Stimulated activated CD8-positive, alpha-beta memory T cell treated with anti-CD3 and anti-CD28 coated beads, Interleukin-7, amount 100 ng/mL, for 4 hours (primary cell): ENCODE measurements around the gene ZNF638.
A peak's percentile ranks its signal among the peaks of the same experiment; 100 is the strongest.
"Not testable (repeated sequence)": the region's sequence is repeated elsewhere in the genome, so short reads cannot be mapped to it uniquely, and the experiment has no call there.

Experiments used
- DNase-seq, 2 donors: peaks; one replicate each; pipeline ENCODE4 v3.0.0-alpha.2; 2020; ENCODE audit warnings: low read depth in 2 of 2

The ZNF638 gene, protein sequence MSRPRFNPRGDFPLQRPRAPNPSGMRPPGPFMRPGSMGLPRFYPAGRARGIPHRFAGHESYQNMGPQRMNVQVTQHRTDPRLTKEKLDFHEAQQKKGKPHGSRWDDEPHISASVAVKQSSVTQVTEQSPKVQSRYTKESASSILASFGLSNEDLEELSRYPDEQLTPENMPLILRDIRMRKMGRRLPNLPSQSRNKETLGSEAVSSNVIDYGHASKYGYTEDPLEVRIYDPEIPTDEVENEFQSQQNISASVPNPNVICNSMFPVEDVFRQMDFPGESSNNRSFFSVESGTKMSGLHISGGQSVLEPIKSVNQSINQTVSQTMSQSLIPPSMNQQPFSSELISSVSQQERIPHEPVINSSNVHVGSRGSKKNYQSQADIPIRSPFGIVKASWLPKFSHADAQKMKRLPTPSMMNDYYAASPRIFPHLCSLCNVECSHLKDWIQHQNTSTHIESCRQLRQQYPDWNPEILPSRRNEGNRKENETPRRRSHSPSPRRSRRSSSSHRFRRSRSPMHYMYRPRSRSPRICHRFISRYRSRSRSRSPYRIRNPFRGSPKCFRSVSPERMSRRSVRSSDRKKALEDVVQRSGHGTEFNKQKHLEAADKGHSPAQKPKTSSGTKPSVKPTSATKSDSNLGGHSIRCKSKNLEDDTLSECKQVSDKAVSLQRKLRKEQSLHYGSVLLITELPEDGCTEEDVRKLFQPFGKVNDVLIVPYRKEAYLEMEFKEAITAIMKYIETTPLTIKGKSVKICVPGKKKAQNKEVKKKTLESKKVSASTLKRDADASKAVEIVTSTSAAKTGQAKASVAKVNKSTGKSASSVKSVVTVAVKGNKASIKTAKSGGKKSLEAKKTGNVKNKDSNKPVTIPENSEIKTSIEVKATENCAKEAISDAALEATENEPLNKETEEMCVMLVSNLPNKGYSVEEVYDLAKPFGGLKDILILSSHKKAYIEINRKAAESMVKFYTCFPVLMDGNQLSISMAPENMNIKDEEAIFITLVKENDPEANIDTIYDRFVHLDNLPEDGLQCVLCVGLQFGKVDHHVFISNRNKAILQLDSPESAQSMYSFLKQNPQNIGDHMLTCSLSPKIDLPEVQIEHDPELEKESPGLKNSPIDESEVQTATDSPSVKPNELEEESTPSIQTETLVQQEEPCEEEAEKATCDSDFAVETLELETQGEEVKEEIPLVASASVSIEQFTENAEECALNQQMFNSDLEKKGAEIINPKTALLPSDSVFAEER (N-terminal part only)

DNA sequence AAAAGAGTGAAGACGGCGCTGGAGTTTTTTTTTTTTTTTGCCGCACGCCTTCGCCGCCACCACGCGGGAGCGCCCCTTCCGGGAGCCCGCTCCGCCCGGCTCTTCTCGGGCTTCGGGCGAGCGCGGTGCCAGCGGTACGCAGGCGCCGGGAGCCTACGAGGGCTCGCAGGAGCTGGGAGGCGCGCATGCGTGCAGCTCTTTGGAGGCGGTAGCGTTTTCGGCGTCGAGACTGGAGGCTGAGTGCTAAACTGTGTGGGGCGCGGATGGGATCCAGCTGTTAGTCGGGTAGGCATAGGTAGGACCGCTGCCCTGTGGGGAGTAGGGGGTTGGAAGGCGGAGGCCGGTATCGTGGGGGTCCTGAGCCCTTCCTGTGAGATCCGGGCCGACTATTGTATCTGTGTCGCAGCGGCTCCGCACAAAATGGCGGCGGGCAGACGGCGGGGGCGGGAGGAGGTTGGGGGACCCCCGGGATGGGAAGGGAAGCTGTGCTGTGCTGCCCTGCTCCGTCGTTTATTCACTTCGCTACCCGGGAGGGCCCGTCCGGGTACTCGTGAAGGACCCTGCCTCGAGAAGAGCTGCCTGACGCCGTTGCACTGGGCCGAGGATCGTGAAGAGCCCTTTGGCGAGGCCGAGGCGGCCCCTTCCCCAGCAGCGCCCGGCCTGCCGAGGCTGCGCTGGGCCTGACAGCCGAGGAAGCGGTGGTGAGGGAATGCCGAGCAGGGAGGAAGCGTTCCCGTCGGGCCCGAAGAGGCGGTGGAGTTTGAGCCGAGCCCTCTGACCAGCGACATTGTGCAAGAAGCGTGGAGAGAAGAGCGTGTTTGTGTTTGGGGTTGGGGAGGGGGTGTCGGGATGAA, at the start of gene ZNF638:
Gene ZNF638, plus strand, starts transcription at position 202 of the 854 bp plus-strand sequence. CDS start 17,173 bp downstream, outside the sequence.
- DNase-seq, result peak; percentile 84 to 91

DNA sequence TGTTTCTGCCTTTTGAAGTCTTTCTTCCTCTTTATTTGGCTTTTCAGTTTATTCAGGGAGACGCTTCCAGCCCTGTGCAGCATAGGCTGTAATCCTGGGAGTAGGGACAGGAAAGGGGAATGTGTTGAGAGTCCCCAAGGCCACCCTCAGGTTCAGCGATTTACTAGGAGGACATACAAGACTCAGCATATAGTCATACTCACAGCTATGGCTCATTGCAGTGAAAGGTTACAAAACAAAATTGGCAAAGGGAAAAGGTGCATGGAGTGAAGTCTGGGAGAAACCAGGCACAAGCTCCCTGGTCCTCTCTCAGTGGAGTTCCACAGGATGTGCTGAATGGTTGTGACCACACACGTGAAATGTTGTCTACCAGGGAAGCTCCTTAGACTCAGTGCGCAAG, 49.6 kb upstream of the ZNF638 start:
- DNase-seq, result no peak

DNA sequence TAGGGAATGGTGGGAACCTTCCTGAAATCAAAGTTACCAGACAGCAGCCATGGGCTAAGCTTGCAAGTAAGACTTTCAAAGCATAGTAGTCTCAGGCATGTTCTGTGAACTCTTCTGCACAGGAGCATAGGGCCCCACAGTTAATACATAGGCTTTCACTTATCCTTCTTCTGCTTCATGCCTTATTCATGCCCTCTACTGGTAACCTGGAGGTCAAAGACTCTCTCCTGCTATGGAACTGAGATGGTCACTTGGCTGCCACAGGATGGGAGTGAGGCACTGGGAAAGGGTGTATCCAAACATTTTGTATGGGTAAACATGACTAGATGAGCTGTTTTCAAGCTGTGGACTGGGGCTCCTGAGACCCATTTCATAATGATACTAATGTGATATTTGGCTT, 49.1 kb upstream of the ZNF638 start:
- DNase-seq, result no peak

DNA sequence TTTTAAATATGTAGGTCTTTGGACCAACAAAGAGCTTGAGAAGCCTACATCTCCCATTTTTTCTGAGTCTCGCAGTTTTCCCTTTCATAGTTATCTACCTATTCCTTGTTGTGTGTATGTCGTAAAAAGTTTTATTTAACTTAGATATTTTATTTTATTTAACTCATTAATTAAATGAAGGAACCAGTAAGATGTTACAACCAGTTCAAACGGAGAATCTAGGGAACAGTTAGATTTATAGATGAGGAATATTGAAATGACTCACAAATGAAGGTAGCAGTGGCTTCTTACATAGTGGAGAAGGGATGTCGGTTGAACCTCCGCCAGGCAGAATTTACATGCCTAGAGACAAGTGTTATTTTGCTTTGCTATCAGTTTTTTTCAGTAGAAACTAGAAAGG, 48.5 kb upstream of the ZNF638 start:
- DNase-seq, result no peak

DNA sequence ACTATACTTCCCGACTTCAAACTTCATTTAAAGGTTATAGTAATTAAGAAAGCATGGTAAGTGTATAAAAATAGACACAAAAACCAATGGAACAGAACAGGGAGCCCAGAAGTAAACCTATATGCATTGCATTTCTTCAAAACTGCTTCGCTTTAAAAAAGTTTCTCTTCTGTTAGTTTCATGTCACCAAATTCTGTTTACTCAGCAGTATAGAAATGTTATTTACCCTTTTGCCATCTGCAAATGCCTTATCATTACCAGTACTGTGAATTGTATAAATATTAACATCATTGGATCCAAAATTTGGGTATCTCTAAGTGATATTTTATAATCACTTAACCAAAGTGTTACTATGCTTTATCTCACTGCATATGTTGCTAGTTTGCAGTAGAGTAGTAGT, 45.9 kb upstream of the ZNF638 start:
- DNase-seq, result no peak

DNA sequence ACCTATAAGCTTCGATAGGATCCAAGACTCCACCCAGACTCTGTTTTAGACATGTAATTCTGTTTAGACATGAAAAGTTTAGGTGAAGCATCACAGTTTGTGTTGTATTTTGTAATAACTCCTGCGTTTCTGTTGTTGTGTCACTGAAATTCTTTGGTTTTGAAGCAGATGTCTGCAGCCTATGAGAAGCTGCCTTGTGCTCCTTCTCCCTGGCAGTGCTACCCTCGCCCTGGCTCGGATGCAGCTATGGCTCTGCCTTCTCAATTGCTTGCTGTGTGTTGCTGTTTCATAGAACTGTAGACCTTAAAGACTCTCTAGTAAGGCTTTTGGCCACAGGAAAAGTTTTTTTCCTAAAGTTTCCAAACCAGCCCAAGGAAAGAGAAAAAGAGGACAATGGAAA, 40.2 kb upstream of the ZNF638 start:
- no peak for DNase-seq

DNA sequence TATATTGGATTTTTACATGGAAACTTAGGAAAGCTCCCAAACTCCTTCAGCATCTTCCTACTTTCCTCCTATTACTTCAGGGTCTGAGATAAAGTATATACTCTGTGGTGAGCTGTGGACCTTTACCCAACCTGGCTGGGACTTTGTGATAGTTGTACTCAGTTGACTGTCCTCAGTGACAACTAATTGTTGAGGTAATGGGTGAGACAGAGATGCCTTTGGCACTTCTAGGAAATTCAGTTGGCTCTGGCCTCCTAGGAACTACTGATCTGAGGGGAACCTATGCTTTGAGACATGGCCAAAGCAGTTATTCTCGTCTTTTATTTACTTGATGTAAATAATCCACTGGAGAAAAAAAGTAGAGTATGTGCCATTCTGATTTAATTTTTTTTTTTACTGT, 39.4 kb upstream of the ZNF638 start:
- DNase-seq, result no peak

DNA sequence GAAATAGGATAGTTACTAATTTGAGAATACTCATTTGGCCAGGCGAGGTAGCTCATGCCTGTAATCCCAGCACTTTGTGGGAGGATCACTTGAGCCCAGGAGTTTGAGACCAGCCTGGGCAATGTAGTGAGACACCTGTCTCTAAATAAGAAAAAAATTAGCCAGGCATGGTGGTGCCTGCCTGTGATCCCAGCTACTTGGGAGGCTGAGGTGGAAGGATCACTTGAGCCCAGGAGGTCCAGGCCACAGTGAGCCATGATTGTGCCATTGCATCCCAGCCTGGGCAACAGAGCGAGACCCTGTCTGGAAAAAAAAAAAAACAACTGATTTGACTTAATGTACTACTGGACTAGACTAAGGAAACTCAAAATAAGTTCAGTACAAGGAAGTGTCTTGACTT, 32.7 kb upstream of the ZNF638 start:
- no peak for DNase-seq

DNA sequence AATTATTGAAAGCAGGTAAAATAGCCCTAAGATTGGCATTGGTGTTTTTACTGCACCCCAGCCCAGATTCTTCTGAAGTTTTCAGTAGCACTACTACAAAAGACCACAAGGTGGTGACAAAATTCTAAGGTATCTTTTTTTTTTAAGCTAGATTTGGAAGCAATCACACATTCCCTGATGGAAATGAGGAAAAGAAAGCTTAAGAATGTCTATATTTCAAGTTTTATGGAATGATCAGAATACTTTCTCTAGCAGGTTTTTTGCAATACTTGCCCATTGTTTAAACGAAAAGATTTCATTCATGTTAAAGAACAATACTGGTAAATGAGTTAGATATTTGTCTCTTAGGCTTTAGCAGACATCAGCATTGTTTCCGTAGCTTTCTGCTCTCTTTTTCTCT, 32.1 kb upstream of the ZNF638 start:
- no peak for DNase-seq

DNA sequence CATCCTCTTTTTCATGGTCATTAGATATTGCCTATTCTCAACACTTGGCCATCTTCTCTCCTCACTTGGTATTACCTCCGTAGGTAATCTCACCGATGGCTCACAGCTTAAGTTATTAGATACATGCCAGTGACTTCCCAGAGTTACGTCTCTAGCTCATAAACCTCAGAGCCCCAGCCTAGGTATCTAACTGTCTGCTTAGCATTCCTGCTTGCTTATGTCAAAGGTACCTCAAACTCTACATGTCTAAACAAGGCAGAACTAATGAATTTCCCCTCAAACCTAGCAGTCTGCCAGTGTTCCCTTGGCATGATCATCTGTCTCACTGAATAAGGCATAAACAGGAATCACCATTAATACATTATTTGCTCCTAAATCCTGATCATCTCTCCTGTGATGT, 27.7 kb upstream of the ZNF638 start:
- no peak for DNase-seq

DNA sequence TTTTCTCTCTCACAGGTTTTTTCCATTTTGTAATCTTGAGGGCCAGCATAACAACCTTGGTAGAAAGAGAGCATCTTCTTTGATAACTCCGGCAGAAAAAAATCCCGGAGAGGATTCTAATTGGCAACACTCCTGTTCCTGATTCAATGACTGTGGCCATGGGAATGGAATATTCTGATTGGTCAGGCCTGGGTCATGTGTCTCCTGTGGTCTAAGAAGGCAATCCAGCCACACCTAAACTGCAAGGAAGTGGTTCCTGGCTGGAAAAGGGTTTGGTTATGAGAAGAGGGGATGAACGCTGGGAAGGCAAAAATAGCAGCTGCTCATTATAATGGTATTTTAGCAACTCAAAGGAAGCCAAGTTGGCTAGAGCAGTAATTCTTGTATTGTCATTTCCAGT, 24.8 kb upstream of the ZNF638 start:
- DNase-seq, result no peak

DNA sequence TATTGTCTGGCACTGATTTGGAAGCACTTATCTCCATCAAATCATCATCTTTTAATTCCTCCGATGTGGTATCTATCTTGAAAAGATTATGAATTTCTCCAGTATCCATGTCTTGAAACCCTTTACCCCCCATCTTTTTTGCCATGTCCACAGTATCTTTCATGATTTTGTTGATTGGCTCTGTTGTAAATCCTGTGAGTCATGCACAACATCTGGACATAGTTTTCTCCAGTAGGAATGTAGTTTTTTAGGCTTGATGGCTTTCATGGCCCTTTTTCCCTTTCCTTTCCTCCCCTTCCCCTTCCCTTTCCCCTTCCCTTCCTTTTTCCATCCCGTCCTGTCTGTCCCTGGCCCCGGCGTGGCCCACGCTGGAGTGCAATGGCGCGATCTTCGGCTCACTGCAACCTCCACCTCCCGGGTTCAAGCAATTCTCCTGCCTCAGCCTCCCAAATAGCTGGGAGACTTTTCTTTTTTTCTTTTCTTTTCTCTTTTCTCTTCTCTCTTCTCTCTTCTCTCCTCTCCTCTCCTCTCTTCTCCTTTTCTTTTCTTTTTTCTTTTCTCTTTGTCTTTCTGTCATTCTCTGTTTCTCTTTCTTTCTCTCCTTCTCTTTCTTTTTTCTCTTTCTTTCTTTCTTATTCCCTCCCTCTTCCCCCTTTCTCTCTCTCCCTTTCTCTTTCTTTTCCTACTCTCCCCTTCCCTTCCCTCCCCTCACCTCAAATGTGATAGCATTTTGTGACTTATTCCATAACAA, 18.4 kb upstream of the ZNF638 start:
- DNase-seq, result no peak

DNA sequence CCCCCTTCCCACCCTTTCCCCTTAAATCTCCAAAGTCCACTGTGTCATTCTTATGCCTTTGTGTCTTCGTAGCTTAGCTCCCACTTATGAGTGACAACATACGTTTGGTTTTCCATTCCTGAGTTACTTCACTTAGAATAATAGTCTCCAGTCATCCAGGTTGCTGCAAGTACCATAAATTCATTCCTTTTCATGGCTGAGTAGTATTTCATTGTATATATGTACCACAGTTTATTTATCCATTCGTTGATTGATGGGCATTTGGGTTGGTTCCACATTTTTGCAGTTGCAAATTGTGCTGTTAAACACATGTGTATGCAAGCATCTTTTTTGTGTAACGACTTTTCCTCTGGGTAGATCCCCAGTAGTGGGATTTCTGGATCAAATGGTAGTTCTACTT, 14.5 kb upstream of the ZNF638 start:
- DNase-seq, result no peak

DNA sequence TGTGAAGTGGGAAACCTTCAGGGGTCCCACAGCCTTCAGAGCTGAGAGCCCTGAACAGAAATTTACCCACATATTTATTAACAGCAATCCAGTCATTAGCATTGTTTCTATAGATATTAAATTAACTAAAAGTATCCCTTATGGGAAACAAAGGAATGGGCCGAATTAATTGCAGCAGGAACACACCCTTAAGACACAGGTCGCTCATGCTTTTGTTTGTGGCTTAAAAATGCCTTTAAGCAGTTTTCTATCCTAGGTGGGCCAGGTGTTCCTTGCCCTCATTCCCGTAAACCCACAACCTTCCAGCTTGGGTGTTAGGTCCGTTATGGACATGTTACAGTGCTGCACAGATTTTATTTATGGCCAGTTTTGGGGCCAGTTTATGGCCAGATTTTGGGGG, 13.7 kb upstream of the ZNF638 start:
- not testable (repeated sequence) for DNase-seq

DNA sequence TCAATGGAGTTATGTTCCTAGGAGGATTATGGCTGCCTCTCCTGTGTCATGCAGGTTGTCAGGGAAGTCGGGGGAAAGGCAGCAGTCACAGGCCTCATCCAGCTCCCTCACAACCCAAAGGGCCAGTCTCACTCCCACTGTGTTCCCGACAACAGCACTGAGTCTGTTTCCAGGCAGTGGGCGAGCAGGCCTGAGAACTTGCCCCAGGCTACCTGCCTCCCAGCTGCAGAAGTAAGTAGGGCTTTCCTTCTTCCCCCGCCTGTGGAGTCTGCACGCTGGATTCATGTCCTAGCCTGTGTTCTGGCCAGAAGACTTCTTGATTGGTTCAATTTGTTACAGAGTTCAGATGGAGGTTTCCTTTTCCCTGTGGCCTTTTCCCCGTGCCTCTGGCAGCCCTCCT, 8.2 kb upstream of the ZNF638 start:
- no peak for DNase-seq

DNA sequence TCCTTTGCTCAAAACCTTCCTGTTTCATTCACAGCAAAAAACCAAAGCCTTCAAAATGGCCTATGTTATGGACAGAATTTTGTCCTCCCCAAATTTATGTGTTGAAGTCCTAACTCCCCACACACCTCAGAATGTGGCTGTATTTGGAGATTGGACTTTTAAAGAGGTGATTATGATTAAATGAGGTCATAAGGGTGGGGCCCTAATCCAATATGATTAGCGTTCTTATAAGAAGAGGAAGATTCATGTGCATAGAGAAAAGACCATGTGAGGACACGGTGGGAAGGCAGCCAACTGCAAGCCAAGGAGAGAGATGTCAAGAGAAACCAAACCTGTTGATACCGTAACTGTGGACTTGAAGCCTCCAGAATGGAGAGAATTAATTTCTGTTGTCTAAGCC, 4.6 kb upstream of the ZNF638 start:
- no peak for DNase-seq

DNA sequence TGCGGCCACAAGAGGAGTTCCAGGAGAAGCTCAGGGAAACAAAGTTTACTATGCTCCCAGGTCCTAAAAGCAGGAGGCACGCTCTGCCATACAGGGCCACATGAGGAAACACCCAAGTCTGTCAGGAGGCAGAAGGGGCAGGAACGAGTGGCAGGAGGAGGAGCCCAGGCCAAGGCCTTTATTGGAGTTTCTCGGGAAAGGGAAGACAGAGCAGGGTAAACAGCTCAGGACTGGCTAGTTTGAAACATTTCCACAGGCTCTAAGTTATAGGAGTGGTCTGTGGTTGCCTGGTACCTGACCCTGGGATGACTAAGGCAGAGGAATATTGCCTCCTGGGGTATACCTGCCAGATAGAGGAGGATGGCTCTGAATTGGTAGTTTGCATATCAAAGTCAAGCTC, 3.7 kb upstream of the ZNF638 start:
- no peak for DNase-seq

DNA sequence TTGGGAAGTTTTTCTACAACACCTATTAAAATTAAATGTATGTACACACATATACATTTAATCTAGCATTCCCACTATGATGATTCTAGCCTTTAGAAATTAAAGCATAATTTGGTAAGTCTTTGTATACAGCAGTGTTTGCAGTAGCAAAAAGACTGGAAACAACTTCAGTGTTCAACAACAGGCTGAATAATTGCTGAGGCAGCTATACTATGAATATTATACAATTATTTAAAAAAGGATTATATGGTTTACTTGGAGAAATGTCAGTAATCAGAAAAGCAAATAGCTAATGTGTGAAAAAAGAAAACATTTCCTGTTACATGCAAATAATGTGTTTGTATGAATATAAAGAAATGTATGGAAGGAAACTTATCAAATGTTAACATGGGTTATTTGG, 1.4 kb upstream of the ZNF638 start:
- no peak for DNase-seq

DNA sequence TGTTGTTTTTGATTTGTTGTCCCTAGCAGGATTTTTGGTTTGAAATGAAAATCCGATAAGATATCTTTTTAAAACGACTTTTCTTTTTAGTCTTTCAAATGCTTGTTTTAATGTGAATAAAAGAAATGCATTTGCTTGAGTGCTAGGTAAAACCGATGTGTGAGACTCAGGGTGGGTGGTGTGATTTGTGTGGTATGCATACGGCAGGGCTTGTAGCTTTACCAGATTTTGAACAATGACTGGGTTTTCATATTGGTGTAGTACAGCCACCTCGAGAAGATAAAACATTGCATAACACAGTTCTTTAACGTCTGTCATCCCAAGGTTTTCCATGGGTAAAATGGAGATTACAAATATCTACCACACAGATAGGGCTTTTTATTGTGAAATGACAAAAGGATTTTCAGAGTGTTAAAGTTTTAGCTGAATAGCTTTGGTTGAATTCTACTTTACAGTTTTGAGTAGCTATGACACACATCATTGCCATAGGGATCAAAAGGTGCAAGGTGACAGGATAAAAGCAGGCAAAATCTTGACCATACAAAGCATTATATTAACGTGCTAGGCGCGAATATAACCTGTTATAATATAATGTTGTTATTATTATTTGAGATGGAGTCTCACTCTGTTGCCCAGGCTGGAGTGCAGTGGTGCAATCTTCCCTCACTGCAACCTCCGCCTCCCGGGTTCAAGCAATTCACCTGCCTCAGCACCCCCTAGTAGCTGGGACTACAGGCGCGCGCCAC, 824 bp upstream of the ZNF638 start:
- no peak for DNase-seq

DNA sequence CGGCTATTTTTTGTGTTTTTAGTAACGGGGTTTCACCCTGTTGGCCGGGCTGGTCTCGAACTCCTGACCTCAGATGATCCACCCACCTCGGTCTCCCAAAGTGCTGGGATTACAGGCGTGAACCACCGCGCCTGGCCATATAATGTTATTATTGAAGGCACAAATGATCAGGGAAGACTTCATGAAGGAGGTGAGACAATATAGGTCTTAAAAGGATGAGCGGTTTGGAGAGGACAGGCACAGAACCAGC, 326 bp upstream of the ZNF638 start:
- not testable (repeated sequence) for DNase-seq
